ENCODE data around the gene CEP72. TPM values are rescaled to one million over a fixed set of nuclear protein-coding genes. Genes with fewer than 3 reads are reported as not detected.

CEP72 gene
- total and polyA plus RNA-seq, 10 of the 15 experiments (the other 5 are each of a cell fraction or from before 2014, with no cell fraction given) = 0.35 to 13.5 (median 8.3) TPM

DNA sequence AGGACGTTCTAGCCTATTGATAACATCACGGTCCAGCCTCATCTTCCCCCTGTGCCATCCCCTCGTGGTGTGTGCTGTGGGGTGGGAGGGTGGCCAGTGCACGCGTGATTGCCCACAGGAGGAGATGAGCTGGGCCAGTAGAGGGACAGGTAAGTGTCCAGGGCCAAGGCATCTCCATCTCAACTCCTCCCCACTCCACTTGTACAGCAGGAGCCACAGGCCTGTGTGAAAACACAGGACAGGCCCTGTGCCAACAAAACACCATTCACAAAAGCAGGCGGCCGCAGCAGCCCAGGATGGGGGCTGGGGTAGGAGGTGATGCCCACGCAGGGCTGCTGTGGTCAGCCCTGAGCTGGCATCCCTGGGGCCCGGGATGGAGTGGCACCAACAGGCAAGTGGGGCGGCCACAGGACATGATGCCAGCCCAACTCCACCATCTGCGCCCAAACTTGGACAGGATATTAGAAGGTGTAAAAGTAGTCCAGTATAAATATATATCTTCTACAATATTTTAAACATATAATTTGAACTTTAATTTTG lies 48.4 kb downstream of the CEP72 start:
- in situ Hi-C loops (cut with MboI) = no loop called here
- SMC1A ChIA-PET (ENCODE audit: uncharacterized antibody, unreplicated experiment) = no interaction called here

More for the DNA sequence above, 48.4 kb downstream of the CEP72 start:
- no peak for DNase-seq (ENCODE audit: low read depth, low spot score)
- no peaks in the 10 kb centered on the region for H4K20me1 ChIP-seq (ENCODE audit: control insufficient read depth, insufficient read depth)
- no TSS peak for BruUV-seq (replicated peaks)
- no peak for FAIRE-seq
- intact Hi-C loops (cut with micrococcal nuclease; ENCODE audit: unreplicated experiment) = no loop called here
- RAD21 ChIA-PET (ENCODE audit: unreplicated experiment) = no interaction called here
- CTCF ChIA-PET = no interaction called here
- no peaks in the 10 kb centered on the region for H3K27me3 ChIP-seq (replicated peaks in 1 of 2; ENCODE audit: control insufficient read depth in 2 of 2, insufficient read depth in 2 of 2, low read length in 1 of 2)
- ATAC-seq = no peak
- 98% methylated on average over 11 of the region's 11 CpGs for WGBS (ENCODE audit: insufficient coverage, insufficient replicate concordance, low lambda C conversion rate, missing lambda C conversion rate)
- H3K4me2 ChIP-seq (ENCODE audit: control insufficient read depth, insufficient read depth) = no peak overlapping the region
- peaks cover 16 to 19% of the 10 kb centered on the region in 2 experiments for H3K36me3 ChIP-seq (ENCODE audit: control insufficient read depth in 2 of 2, insufficient read depth in 2 of 2, low read length in 1 of 2)
- no peak overlapping the region for H2AFZ ChIP-seq (ENCODE audit: control insufficient read depth, low read depth, low read length)
- TF ChIP-seq RFX5 (IDR thresholded peaks at IDR 0.05; ENCODE audit: low read depth, low read length) (no peak), KDM1A (IDR thresholded peaks at IDR 0.05; ENCODE audit: borderline replicate concordance) (no peak), LARP7 (IDR thresholded peaks at IDR 0.05) (no peak), MTA2 (IDR thresholded peaks at IDR 0.05; ENCODE audit: low read depth) (no peak), YBX1 (IDR thresholded peaks at IDR 0.05) (no peak), RUNX3 (IDR thresholded peaks at IDR 0.05; ENCODE audit: low read length) (no peak), RAD51 (IDR thresholded peaks at IDR 0.05) (no peak), IRF5 (IDR thresholded peaks at IDR 0.05; ENCODE audit: borderline replicate concordance) (no peak), NR2F1 (conservative IDR thresholded peaks at IDR 0.05) (no peak), CBX3 (IDR thresholded peaks at IDR 0.05; ENCODE audit: borderline replicate concordance, low read depth) (no peak), MXI1 (IDR thresholded peaks at IDR 0.05; ENCODE audit: low read depth, low read length) (no peak), NKRF (conservative IDR thresholded peaks at IDR 0.05) (no peak), BCLAF1 (IDR thresholded peaks at IDR 0.05) (no peak), CBX5 (IDR thresholded peaks at IDR 0.05; ENCODE audit: low read depth) (no peak), CREM (IDR thresholded peaks at IDR 0.05; ENCODE audit: low read depth) (no peak)
- TF ChIP-seq, protein P1, sequence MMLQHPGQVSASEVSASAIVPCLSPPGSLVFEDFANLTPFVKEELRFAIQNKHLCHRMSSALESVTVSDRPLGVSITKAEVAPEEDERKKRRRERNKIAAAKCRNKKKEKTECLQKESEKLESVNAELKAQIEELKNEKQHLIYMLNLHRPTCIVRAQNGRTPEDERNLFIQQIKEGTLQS (IDR thresholded peaks at IDR 0.05; ENCODE audit: borderline replicate concordance, extremely low read depth, low read depth, low read length) = no peak
- TF ChIP-seq, protein P2, sequence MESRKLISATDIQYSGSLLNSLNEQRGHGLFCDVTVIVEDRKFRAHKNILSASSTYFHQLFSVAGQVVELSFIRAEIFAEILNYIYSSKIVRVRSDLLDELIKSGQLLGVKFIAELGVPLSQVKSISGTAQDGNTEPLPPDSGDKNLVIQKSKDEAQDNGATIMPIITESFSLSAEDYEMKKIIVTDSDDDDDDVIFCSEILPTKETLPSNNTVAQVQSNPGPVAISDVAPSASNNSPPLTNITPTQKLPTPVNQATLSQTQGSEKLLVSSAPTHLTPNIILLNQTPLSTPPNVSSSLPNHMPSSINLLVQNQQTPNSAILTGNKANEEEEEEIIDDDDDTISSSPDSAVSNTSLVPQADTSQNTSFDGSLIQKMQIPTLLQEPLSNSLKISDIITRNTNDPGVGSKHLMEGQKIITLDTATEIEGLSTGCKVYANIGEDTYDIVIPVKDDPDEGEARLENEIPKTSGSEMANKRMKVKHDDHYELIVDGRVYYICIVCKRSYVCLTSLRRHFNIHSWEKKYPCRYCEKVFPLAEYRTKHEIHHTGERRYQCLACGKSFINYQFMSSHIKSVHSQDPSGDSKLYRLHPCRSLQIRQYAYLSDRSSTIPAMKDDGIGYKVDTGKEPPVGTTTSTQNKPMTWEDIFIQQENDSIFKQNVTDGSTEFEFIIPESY (IDR thresholded peaks at IDR 0.05) = no peak
- H3K79me2 ChIP-seq (ENCODE audit: control insufficient read depth, insufficient read depth, low read length) = no peaks in the 10 kb centered on the region
- no peaks in the 10 kb centered on the region; the same call in 2 of the 3 replicates for H3K9me3 ChIP-seq (replicated peaks; ENCODE audit: control insufficient read depth, insufficient read depth, low read length)
- no peak overlapping the region for H3K27ac ChIP-seq (ENCODE audit: control insufficient read depth, insufficient read depth)
- POLR2A ChIA-PET = no interaction called here
- H3K4me1 ChIP-seq (ENCODE audit: control insufficient read depth, insufficient read depth, low read length) = no peaks in the 10 kb centered on the region
- H3K4me3 ChIP-seq = no peak overlapping the region
- no peak overlapping the region for H3K9ac ChIP-seq (ENCODE audit: control insufficient read depth, insufficient read depth, low read length)

Measured in GM12878 (cell line).